Activated CD8-positive, alpha-beta T cell treated with anti-CD3 and anti-CD28 coated beads for 36 hours (primary cell): ENCODE data around the gene DNAJC18. TPM values are rescaled to one million over a fixed set of nuclear protein-coding genes. Genes with fewer than 3 reads are reported as not detected.
"Not testable (repeated sequence)": the region's sequence is repeated elsewhere in the genome, so short reads cannot be mapped to it uniquely, and the experiment has no call there.

Source experiments
- ATAC-seq: fragments of 200-7000 bp; cut with Tn5 transposase; one replicate; pipeline ENCODE4 v1.10.0; 2021; ENCODE audit warnings: mild to moderate bottlenecking, moderate library complexity
- CTCF ChIA-PET: fragments of 350-600 bp; sonication (Branson Sonifier 250); formaldehyde crosslinking; loops from one replicate; lab custom pipeline; 2021; ENCODE audit warnings: antibody characterized with exemption; lab: Charles Lee
- POLR2A ChIA-PET: fragments of 350-600 bp; sonication (Branson Sonifier 250); formaldehyde crosslinking; loops from one replicate; lab custom pipeline; 2021; ENCODE audit warnings: antibody characterized with exemption; lab: Charles Lee
- DNase-seq: peaks from one replicate; pipeline ENCODE4 v3.0.0-alpha.2; 2020
- H3K27ac Mint-ChIP-seq: one replicate; pipeline ENCODE4 v1.8.0; 2021; ENCODE audit warnings: mild to moderate bottlenecking, mixed read lengths
- H3K27me3 Mint-ChIP-seq: one replicate; pipeline ENCODE4 v1.8.0; 2021; ENCODE audit warnings: mixed read lengths
- H3K36me3 Mint-ChIP-seq: one replicate; pipeline ENCODE4 v1.8.0; 2021; ENCODE audit warnings: low read depth, mixed read lengths
- H3K4me1 Mint-ChIP-seq: one replicate; pipeline ENCODE4 v1.8.0; 2021; ENCODE audit warnings: low read depth, mixed read lengths
- H3K4me3 Mint-ChIP-seq: one replicate; pipeline ENCODE4 v1.8.0; 2021; ENCODE audit warnings: mild to moderate bottlenecking, moderate library complexity, mixed read lengths
- H3K9me3 Mint-ChIP-seq: one replicate; pipeline ENCODE4 v1.8.0; 2021; ENCODE audit warnings: mixed read lengths
- CTCF ChIP-seq: fragments of 200-600 bp; IDR thresholded peaks from one replicate; pipeline ENCODE4 v1.8.0; 2022; ENCODE audit warnings: antibody characterized with exemption, mild to moderate bottlenecking
- intact Hi-C: fragments of 100-400 bp; cut with micrococcal nuclease; formaldehyde crosslinking; loops from one replicate; pipeline ENCODE4 v1.10.0; 2022
- total RNA-seq, 2 experiments: library from RNA; stranded (reverse); gene quantifications; one replicate each; pipeline ENCODE4 v1.2.3, GENCODE V29; 2021

The DNAJC18 gene
- total RNA-seq, 2 experiments from 2014 or later = 24.9 to 27.5 TPM

GRCh38 chr5:139388198-139388821 is 51.0 kb downstream of the DNAJC18 start:
- TF ChIP-seq CTCF = no peak

GRCh38 chr5:139387611-139388197 is 51.6 kb downstream of the DNAJC18 start:
- peak overlapping the region; percentile 45 for H3K4me3 Mint-ChIP-seq
- no peaks in the 10 kb centered on the region for H3K27me3 Mint-ChIP-seq
- H3K4me1 Mint-ChIP-seq = peaks cover 65% of the 10 kb centered on the region
- DNase-seq (no peak), ATAC-seq (no peak)
- H3K27ac Mint-ChIP-seq = peak overlapping the region; percentile 2
- POLR2A ChIA-PET = interaction anchor here (0.5 to 6.3 kb wide), 3 partner anchors 15 to 53 kb away, joined by 3 to 49 read pairs (median 3); partner anchors contain the start of gene PAIP2
- peaks cover 14% of the 10 kb centered on the region for H3K36me3 Mint-ChIP-seq
- H3K9me3 Mint-ChIP-seq = no peaks in the 10 kb centered on the region
- CTCF ChIA-PET = interaction anchor here (0.7 to 2.2 kb wide), 5 partner anchors 14 to 121 kb away, joined by 3 to 8 read pairs (median 4); no protein-coding TSS in a partner anchor
- intact Hi-C loops = no loop called here
- no peak for TF ChIP-seq CTCF

More at GRCh38 chr5:139388198-139388821, 51.0 kb downstream of the DNAJC18 start:
- Mint-ChIP-seq H3K27me3 (no peaks in the 10 kb centered on the region), H3K36me3 (peaks cover 17% of the 10 kb centered on the region), H3K9me3 (no peaks in the 10 kb centered on the region), H3K4me3 (peak overlapping the region; percentile 45), H3K27ac (peak overlapping the region; percentile 2), H3K4me1 (peaks cover 65% of the 10 kb centered on the region)
- ChIA-PET CTCF (interaction anchor here (1.4 to 2.2 kb wide), 2 partner anchors 14 to 121 kb away, joined by 3 to 8 read pairs; no protein-coding TSS in a partner anchor), POLR2A (interaction anchor here (0.5 to 6.3 kb wide), 3 partner anchors 15 to 53 kb away, joined by 3 to 49 read pairs (median 3); partner anchors contain the start of gene PAIP2)
- intact Hi-C loops = no loop called here
- no peak for DNase-seq
- ATAC-seq = no peak

- intact Hi-C loops, H3K4me3 Mint-ChIP-seq, ATAC-seq, H3K27ac Mint-ChIP-seq, H3K27me3 Mint-ChIP-seq, H3K9me3 Mint-ChIP-seq, DNase-seq: not testable (repeated sequence)
- H3K36me3 Mint-ChIP-seq = peaks cover 14% of the 10 kb centered on the region
- peaks cover 65% of the 10 kb centered on the region for H3K4me1 Mint-ChIP-seq
- CTCF ChIA-PET = interaction anchor here (0.7 to 1.8 kb wide), 4 partner anchors 13 to 40 kb away, joined by 3 to 6 read pairs (median 4); no protein-coding TSS in a partner anchor
- POLR2A ChIA-PET = interaction anchor here (1.7 to 6.3 kb wide), 2 partner anchors 41 to 46 kb away, joined by 4 to 49 read pairs; partner anchors contain the start of gene PAIP2
Observed at GRCh38 chr5:139386956-139387355, 52.4 kb downstream of the DNAJC18 start.

- intact Hi-C loops = no loop called here
- POLR2A ChIA-PET = interaction anchor here (1.7 to 6.3 kb wide), 2 partner anchors 40 to 45 kb away, joined by 4 to 49 read pairs; partner anchors contain the start of gene PAIP2
- H3K9me3 Mint-ChIP-seq = no peaks in the 10 kb centered on the region
- no peaks in the 10 kb centered on the region for H3K27me3 Mint-ChIP-seq
- no peak for TF ChIP-seq CTCF
- H3K27ac Mint-ChIP-seq = no peak overlapping the region
- peaks cover 57% of the 10 kb centered on the region for H3K4me1 Mint-ChIP-seq
- ATAC-seq (no peak), DNase-seq (no peak)
- peaks cover 7% of the 10 kb centered on the region for H3K36me3 Mint-ChIP-seq
- no peak overlapping the region for H3K4me3 Mint-ChIP-seq
- CTCF ChIA-PET = interaction anchor here (1.0 to 1.8 kb wide), 3 partner anchors 12 to 17 kb away, joined by 3 to 6 read pairs (median 4); no protein-coding TSS in a partner anchor
Observed at GRCh38 chr5:139386050-139386438, 53.3 kb downstream of the DNAJC18 start.
